ENCODE data around the gene IL17A.

GRCh38 chr6:52160472-52161104 lies 25.6 kb upstream of the IL17A start:
- no peak for TF ChIP-seq POLR2AphosphoS5 (IDR thresholded peaks at IDR 0.05; ENCODE audit: borderline replicate concordance, low read depth, low read length)
- TF ChIP-seq EZH2 (IDR thresholded peaks at IDR 0.05) = no peak
- TF ChIP-seq FOXP2 (optimal IDR thresholded peaks at IDR 0.05; ENCODE audit: control extremely low read depth, extremely low read length, insufficient read depth) = no peak
